K562 (cell line): ENCODE data around the gene LEPROT. TPM values are rescaled to one million over a fixed set of nuclear protein-coding genes. Genes with fewer than 3 reads are reported as not detected.

Source experiments
- C11orf30 ChIP-seq: fragments of 450-650 bp; IDR thresholded peaks from 2 replicates; pipeline ENCODE4 v1.6.1; 2016; ENCODE audit warnings: low read depth, mild to moderate bottlenecking
- DMBX1 ChIP-seq: fragments of 250-450 bp; sonication (Bioruptor Pico); IDR thresholded peaks from 2 replicates; pipeline ENCODE4 v1.8.0; 2022; ENCODE audit warnings: inconsistent platforms, mild to moderate bottlenecking, moderate library complexity, borderline replicate concordance
- ETV5 ChIP-seq: sonication (generic); formaldehyde crosslinking; IDR thresholded peaks from 2 replicates; pipeline ENCODE4 v1.4.0; 2020; ENCODE audit warnings: low read depth, mild to moderate bottlenecking, missing genetic modification reagents
- FOXA1 ChIP-seq: fragments of 450-650 bp; IDR thresholded peaks from 2 replicates; pipeline ENCODE4 v1.6.1; 2016; ENCODE audit warnings: mild to moderate bottlenecking, borderline replicate concordance
- GATAD2B ChIP-seq: fragments of 450-650 bp; IDR thresholded peaks from 2 replicates; pipeline ENCODE4 v1.6.1; 2017; ENCODE audit warnings: mild to moderate bottlenecking, borderline replicate concordance
- HDAC3 ChIP-seq: fragments of 450-650 bp; IDR thresholded peaks from 2 replicates; pipeline ENCODE4 v1.6.1; 2018; ENCODE audit warnings: borderline replicate concordance, mild to moderate bottlenecking, moderate library complexity; ENCODE audit not compliant: partially characterized antibody
- HMGN3 ChIP-seq: IDR thresholded peaks from 2 replicates; pipeline ENCODE4 v1.6.1; 2011; ENCODE audit warnings: borderline replicate concordance, low read depth, mild to moderate bottlenecking, mixed read lengths, low read length; ENCODE audit not compliant: insufficient read length; ENCODE audit errors: extremely low read depth
- L3MBTL2 ChIP-seq: fragments of 450-650 bp; IDR thresholded peaks from 2 replicates; pipeline ENCODE4 v1.6.1; 2016; ENCODE audit warnings: mild to moderate bottlenecking, moderate library complexity
- NFRKB ChIP-seq: fragments of 450-650 bp; IDR thresholded peaks from 2 replicates; pipeline ENCODE4 v1.6.1; 2016; ENCODE audit warnings: low read depth
- RBBP5 ChIP-seq: fragments of 200-600 bp; sonication (generic); IDR thresholded peaks from 2 replicates; pipeline ENCODE4 v1.6.1; 2012; ENCODE audit warnings: borderline replicate concordance, mild to moderate bottlenecking, low read length, control low read depth, inconsistent platforms; ENCODE audit not compliant: insufficient read depth, poor library complexity, severe bottlenecking
- SUPT5H ChIP-seq: fragments of 450-650 bp; IDR thresholded peaks from 2 replicates; pipeline ENCODE4 v1.6.1; 2016
- ZNF146 ChIP-seq: IDR thresholded peaks from one replicate; pipeline ENCODE4 v1.6.1; 2018; ENCODE audit warnings: missing compliant biosample characterization; ENCODE audit not compliant: unreplicated experiment
- ZNF282 ChIP-seq: sonication (generic); formaldehyde crosslinking; IDR thresholded peaks from 2 replicates; pipeline ENCODE4 v1.8.1; 2023; ENCODE audit warnings: missing genetic modification reagents
- polyA plus RNA-seq, 8 experiments: library from polyadenylated mRNA; depleted of rRNA in 4 of 8; stranded (reverse) in 5 of 8; unstranded in 3 of 8; fragments of >200 nt; fragmentation: Nextera tagmentation in 2 of 8; fragmentation: Illumina TruSeq in 1 of 8; extraction: Ambion mirVana in 2 of 8; extraction: Trizol in 1 of 8; gene quantifications; 2 replicates each; pipeline versions ENCODE4 v1.2.1 to v1.2.3, GENCODE V29; 2011 to 2014; ENCODE audit warnings: inconsistent platforms in 1 of 8, missing spikeins in 1 of 8
- total RNA-seq, 7 experiments: library from RNA; depleted of rRNA in 6 of 7; stranded (reverse); fragments of >200 nt in 6 of 7; fragmentation: Illumina TruSeq in 2 of 7; extraction: Trizol in 2 of 7; gene quantifications; 2 replicates each; pipeline versions ENCODE4 v1.2.1 to v1.2.3, GENCODE V29; 2011 to 2021; ENCODE audit warnings: low replicate concordance in 1 of 7
- TF ChIP-seq, protein P1 (sequence below): fragments of 250-450 bp; sonication (Bioruptor Pico); IDR thresholded peaks from 2 replicates; pipeline ENCODE4 v1.5.0; 2021; ENCODE audit warnings: mild to moderate bottlenecking, borderline replicate concordance
- TF ChIP-seq, protein P2 (sequence below): fragments of 450-650 bp; formaldehyde crosslinking; IDR thresholded peaks from 2 replicates; pipeline ENCODE4 v1.4.0; 2022; ENCODE audit warnings: missing genetic modification characterization
- TF ChIP-seq, protein P3 (sequence below), 2 experiments: fragments of 450-650 bp; IDR thresholded peaks; 2 replicates each; pipeline ENCODE4 v1.6.1; 2018; ENCODE audit warnings: mild to moderate bottlenecking in 2 of 2, low read depth in 1 of 2; ENCODE audit not compliant: partially characterized antibody in 2 of 2
- TF ChIP-seq, protein P4 (sequence below): sonication (generic); formaldehyde crosslinking; IDR thresholded peaks from 2 replicates; pipeline ENCODE4 v1.8.1; 2023; ENCODE audit warnings: mild to moderate bottlenecking, missing genetic modification reagents

Gene LEPROT
- total and polyA plus RNA-seq, 9 of the 15 experiments (the other 6 are each of a cell fraction or from before 2014, with no cell fraction given): 28.1 to 97.5 (median 45.8) TPM

DNA sequence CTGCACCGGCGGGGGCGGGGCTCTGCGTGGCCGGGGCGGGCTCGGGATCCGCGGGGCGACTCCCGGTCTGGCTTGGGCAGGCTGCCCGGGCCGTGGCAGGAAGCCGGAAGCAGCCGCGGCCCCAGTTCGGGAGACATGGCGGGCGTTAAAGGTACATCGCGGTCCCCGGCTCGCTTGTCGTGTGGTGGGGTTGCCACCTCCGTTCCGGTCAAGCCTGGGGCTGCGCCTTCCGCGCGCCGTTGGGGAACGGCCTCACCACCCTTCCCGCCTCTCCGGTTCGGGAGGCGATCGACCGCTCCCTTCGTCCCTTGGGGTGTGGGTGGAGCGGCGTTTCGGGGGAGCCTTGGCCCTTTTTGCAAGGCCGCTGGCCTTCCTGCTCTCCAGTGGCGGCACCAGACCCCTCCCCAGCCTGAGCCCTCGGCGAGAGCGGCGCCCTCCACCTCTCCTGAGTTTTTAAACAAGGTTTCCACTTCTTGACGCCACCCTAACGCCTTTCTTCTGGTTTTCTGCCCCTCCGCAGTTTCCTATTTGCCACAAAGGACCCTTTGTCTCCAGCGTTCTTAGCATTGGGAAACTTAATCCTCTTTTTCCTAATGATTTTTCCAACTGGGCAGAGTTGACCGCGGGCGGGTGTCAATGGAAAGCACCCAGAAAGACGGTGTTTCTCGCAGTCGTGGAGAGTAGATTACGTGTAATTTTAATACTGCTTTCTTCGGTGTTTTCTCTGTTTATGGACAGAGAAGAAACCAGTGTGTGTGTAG lies at the start of gene LEPROT, which contains the start of gene LEPR (continued):
- TF ChIP-seq, protein P1, sequence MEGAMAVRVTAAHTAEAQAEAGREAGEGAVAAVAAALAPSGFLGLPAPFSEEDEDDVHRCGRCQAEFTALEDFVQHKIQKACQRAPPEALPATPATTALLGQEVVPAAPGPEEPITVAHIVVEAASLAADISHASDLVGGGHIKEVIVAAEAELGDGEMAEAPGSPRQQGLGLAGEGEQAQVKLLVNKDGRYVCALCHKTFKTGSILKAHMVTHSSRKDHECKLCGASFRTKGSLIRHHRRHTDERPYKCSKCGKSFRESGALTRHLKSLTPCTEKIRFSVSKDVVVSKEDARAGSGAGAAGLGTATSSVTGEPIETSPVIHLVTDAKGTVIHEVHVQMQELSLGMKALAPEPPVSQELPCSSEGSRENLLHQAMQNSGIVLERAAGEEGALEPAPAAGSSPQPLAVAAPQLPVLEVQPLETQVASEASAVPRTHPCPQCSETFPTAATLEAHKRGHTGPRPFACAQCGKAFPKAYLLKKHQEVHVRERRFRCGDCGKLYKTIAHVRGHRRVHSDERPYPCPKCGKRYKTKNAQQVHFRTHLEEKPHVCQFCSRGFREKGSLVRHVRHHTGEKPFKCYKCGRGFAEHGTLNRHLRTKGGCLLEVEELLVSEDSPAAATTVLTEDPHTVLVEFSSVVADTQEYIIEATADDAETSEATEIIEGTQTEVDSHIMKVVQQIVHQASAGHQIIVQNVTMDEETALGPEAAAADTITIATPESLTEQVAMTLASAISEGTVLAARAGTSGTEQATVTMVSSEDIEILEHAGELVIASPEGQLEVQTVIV (CRISPR knock-in tag): no peak
- no peak; the same call in 1 of the 2 replicates for TF ChIP-seq DMBX1 (CRISPR knock-in tag)
- no peak for TF ChIP-seq ZNF282 (CRISPR knock-in tag)
- peak; percentile 40; the same call in 1 of the 2 replicates for TF ChIP-seq L3MBTL2
- peak; percentile 19; the same call in 1 of the 2 replicates for TF ChIP-seq C11orf30
- no peak for TF ChIP-seq FOXA1
- TF ChIP-seq GATAD2B: no peak
- peak; percentile 46 for TF ChIP-seq HMGN3
- peak; percentile 85 for TF ChIP-seq NFRKB
- TF ChIP-seq SUPT5H: peak; percentile 87
- peak; percentile 94 for TF ChIP-seq RBBP5
- TF ChIP-seq, protein P2, sequence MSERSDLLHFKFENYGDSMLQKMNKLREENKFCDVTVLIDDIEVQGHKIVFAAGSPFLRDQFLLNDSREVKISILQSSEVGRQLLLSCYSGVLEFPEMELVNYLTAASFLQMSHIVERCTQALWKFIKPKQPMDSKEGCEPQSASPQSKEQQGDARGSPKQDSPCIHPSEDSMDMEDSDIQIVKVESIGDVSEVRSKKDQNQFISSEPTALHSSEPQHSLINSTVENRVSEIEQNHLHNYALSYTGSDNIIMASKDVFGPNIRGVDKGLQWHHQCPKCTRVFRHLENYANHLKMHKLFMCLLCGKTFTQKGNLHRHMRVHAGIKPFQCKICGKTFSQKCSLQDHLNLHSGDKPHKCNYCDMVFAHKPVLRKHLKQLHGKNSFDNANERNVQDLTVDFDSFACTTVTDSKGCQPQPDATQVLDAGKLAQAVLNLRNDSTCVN: no peak
- TF ChIP-seq ETV5 (CRISPR knock-in tag): no peak; the same call in 1 of the 2 replicates
- TF ChIP-seq ZNF146 (CRISPR knock-in tag): no peak
- TF ChIP-seq, protein P3, sequence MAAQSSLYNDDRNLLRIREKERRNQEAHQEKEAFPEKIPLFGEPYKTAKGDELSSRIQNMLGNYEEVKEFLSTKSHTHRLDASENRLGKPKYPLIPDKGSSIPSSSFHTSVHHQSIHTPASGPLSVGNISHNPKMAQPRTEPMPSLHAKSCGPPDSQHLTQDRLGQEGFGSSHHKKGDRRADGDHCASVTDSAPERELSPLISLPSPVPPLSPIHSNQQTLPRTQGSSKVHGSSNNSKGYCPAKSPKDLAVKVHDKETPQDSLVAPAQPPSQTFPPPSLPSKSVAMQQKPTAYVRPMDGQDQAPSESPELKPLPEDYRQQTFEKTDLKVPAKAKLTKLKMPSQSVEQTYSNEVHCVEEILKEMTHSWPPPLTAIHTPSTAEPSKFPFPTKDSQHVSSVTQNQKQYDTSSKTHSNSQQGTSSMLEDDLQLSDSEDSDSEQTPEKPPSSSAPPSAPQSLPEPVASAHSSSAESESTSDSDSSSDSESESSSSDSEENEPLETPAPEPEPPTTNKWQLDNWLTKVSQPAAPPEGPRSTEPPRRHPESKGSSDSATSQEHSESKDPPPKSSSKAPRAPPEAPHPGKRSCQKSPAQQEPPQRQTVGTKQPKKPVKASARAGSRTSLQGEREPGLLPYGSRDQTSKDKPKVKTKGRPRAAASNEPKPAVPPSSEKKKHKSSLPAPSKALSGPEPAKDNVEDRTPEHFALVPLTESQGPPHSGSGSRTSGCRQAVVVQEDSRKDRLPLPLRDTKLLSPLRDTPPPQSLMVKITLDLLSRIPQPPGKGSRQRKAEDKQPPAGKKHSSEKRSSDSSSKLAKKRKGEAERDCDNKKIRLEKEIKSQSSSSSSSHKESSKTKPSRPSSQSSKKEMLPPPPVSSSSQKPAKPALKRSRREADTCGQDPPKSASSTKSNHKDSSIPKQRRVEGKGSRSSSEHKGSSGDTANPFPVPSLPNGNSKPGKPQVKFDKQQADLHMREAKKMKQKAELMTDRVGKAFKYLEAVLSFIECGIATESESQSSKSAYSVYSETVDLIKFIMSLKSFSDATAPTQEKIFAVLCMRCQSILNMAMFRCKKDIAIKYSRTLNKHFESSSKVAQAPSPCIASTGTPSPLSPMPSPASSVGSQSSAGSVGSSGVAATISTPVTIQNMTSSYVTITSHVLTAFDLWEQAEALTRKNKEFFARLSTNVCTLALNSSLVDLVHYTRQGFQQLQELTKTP (IDR thresholded peaks at IDR 0.05; ENCODE audit: low read depth in 1 of 2, partially characterized antibody in 2 of 2): peak; percentile 21 to 27
- no peak for TF ChIP-seq HDAC3
- TF ChIP-seq, protein P4, sequence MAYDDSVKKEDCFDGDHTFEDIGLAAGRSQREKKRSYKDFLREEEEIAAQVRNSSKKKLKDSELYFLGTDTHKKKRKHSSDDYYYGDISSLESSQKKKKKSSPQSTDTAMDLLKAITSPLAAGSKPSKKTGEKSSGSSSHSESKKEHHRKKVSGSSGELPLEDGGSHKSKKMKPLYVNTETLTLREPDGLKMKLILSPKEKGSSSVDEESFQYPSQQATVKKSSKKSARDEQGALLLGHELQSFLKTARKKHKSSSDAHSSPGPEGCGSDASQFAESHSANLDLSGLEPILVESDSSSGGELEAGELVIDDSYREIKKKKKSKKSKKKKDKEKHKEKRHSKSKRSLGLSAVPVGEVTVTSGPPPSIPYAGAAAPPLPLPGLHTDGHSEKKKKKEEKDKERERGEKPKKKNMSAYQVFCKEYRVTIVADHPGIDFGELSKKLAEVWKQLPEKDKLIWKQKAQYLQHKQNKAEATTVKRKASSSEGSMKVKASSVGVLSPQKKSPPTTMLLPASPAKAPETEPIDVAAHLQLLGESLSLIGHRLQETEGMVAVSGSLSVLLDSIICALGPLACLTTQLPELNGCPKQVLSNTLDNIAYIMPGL (CRISPR knock-in tag): peak; percentile 69; the same call in 1 of the 2 replicates
